GM23338 (cell line): ENCODE data around the gene NOC2L. TPM values are rescaled to one million over a fixed set of nuclear protein-coding genes. Genes with fewer than 3 reads are reported as not detected.

Source experiments
- ATAC-seq: fragments of 200-7000 bp; cut with Tn5 transposase; 3 replicates; pipeline ENCODE4 v1.9.1; 2020
- DNase-seq: peaks from one replicate; pipeline ENCODE4 v3.0.0-alpha.2; 2015; ENCODE audit warnings: low spot score
- H2AFZ ChIP-seq: fragments of 200-600 bp; sonication (generic); 2 replicates; pipeline ENCODE4 v1.8.0; 2016; ENCODE audit warnings: antibody characterized with exemption, mild to moderate bottlenecking, moderate library complexity
- H3F3A ChIP-seq: fragments of 200-600 bp; sonication (generic); replicated peaks from 2 replicates; pipeline ENCODE4 v1.8.0; 2017; ENCODE audit warnings: antibody characterized with exemption, mixed run types, low read depth
- H3K27ac ChIP-seq: fragments of 200-600 bp; sonication (generic); 2 replicates; pipeline ENCODE4 v1.6.1; 2016; ENCODE audit warnings: low read depth
- H3K27me3 ChIP-seq: fragments of 200-600 bp; sonication (generic); 2 replicates; pipeline ENCODE4 v1.8.0; 2016; ENCODE audit warnings: mild to moderate bottlenecking, mixed run types, moderate library complexity; ENCODE audit not compliant: insufficient read depth
- H3K36me3 ChIP-seq: fragments of 200-600 bp; sonication (generic); 2 replicates; pipeline ENCODE4 v1.8.0; 2016; ENCODE audit warnings: mild to moderate bottlenecking; ENCODE audit not compliant: insufficient read depth
- H3K4me1 ChIP-seq: fragments of 200-600 bp; sonication (generic); 2 replicates; pipeline ENCODE4 v1.8.0; 2016; ENCODE audit warnings: mild to moderate bottlenecking, moderate library complexity; ENCODE audit not compliant: insufficient read depth
- H3K4me2 ChIP-seq: fragments of 200-600 bp; sonication (generic); 2 replicates; pipeline ENCODE4 v1.7.1; 2017; ENCODE audit warnings: mixed run types
- H3K4me3 ChIP-seq: fragments of 200-600 bp; sonication (generic); 2 replicates; pipeline ENCODE4 v1.6.1; 2016; ENCODE audit warnings: mixed run types
- H3K79me2 ChIP-seq: fragments of 200-600 bp; sonication (generic); replicated peaks from 2 replicates; pipeline ENCODE4 v1.8.0; 2017; ENCODE audit warnings: mild to moderate bottlenecking; ENCODE audit not compliant: insufficient read depth
- H3K9me2 ChIP-seq: fragments of 200-600 bp; sonication (generic); 2 replicates; pipeline ENCODE4 v1.8.0; 2017; ENCODE audit not compliant: insufficient read depth
- H4K20me1 ChIP-seq: fragments of 200-600 bp; sonication (generic); replicated peaks from 2 replicates; pipeline ENCODE4 v1.8.0; 2017; ENCODE audit warnings: mild to moderate bottlenecking; ENCODE audit not compliant: insufficient read depth
- H3K27ac Mint-ChIP-seq: 2 replicates; pipeline ENCODE4 v1.8.0; 2020; ENCODE audit warnings: inconsistent platforms, mild to moderate bottlenecking, moderate library complexity, mixed read lengths
- H3K27me3 Mint-ChIP-seq: 3 replicates; pipeline ENCODE4 v1.8.0; 2022; ENCODE audit warnings: low read depth, mild to moderate bottlenecking, moderate library complexity, mixed read lengths, inconsistent platforms; ENCODE audit not compliant: insufficient read depth, poor library complexity
- H3K36me3 Mint-ChIP-seq: 3 replicates; pipeline ENCODE4 v1.8.0; 2021; ENCODE audit warnings: low read depth, mild to moderate bottlenecking, inconsistent platforms, moderate library complexity, mixed read lengths
- H3K4me1 Mint-ChIP-seq: 3 replicates; pipeline ENCODE4 v1.8.0; 2020; ENCODE audit warnings: mild to moderate bottlenecking, inconsistent platforms, mixed read lengths
- H3K4me3 Mint-ChIP-seq: 3 replicates; pipeline ENCODE4 v1.8.0; 2021; ENCODE audit warnings: moderate library complexity, mild to moderate bottlenecking, inconsistent platforms, mixed read lengths
- H3K9me3 Mint-ChIP-seq: 3 replicates; pipeline ENCODE4 v1.8.0; 2020; ENCODE audit warnings: moderate library complexity, mild to moderate bottlenecking, inconsistent platforms, mixed read lengths
- CREB1 ChIP-seq: fragments of 250-450 bp; sonication (Bioruptor Pico); IDR thresholded peaks from 2 replicates; pipeline ENCODE4 v1.5.0; 2020; ENCODE audit warnings: low read depth, mild to moderate bottlenecking, moderate library complexity
- ETS1 ChIP-seq: IDR thresholded peaks from 2 replicates; pipeline ENCODE4 v1.6.1; 2016; ENCODE audit warnings: antibody characterized with exemption
- EZH2phosphoT487 ChIP-seq: fragments of 200-600 bp; sonication (generic); IDR thresholded peaks from one replicate; pipeline ENCODE4 v1.8.1; 2018; ENCODE audit warnings: antibody characterized with exemption; ENCODE audit not compliant: unreplicated experiment
- ZNF114 ChIP-seq: fragments of 250-450 bp; sonication (Bioruptor Pico); IDR thresholded peaks from 2 replicates; pipeline ENCODE4 v1.5.0; 2020; ENCODE audit warnings: mild to moderate bottlenecking, moderate library complexity
- polyA plus RNA-seq: library from polyadenylated mRNA; unstranded; fragments of >200 nt; fragmentation: Nextera tagmentation; extraction: Ambion mirVana; gene quantifications from 2 replicates; pipeline ENCODE4 v1.2.1, GENCODE V29; 2016
- total RNA-seq: library from RNA; depleted of rRNA; stranded (reverse); fragments of >200 nt; shearing (Covaris generic); gene quantifications from 2 replicates; pipeline ENCODE4 v1.2.3, GENCODE V29; 2014
- TF ChIP-seq, protein P1 (sequence below): fragments of 250-450 bp; sonication (Bioruptor Pico); IDR thresholded peaks from 2 replicates; pipeline ENCODE4 v1.5.0; 2020; ENCODE audit warnings: mild to moderate bottlenecking, moderate library complexity
- TF ChIP-seq, protein P2 (sequence below): IDR thresholded peaks from one replicate; pipeline ENCODE4 v1.6.1; 2018; ENCODE audit warnings: antibody characterized with exemption; ENCODE audit not compliant: unreplicated experiment

NOC2L gene
- total and polyA plus RNA-seq, 2 experiments from 2014 or later: 79.3 to 125 TPM

DNA sequence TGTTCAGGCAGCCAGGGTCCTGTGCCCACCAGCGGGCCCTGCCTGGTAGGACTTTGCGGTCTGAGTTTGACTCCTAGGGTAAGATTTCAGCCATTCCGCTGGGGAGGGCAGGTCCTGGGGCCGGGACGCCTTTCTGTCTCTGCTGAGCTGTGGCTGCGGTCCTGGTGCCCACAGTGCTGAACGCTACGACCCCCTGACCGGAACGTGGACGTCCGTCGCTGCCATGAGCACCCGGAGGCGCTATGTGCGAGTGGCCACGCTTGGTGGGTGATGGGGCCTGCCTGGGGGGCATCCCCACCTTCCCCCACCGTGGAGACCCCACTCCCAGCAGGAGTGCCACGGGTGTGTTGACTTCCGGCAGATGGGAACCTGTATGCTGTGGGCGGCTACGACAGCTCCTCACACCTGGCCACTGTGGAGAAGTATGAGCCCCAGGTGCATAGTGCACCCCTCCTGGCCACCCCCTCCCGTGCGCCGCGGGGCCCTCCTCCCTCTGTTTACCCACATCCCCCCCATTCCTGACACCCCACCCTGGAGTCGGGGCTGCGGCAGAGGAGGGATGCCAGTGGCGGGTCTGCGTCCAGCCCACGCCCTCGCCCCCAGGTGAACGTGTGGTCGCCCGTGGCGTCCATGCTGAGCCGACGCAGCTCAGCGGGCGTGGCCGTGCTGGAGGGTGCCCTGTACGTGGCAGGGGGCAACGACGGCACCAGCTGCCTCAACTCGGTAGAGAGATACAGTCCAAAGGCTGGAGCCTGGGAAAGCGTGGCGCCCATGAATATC, 4.9 kb upstream of the NOC2L start (continued):
- TF ChIP-seq, protein P1, sequence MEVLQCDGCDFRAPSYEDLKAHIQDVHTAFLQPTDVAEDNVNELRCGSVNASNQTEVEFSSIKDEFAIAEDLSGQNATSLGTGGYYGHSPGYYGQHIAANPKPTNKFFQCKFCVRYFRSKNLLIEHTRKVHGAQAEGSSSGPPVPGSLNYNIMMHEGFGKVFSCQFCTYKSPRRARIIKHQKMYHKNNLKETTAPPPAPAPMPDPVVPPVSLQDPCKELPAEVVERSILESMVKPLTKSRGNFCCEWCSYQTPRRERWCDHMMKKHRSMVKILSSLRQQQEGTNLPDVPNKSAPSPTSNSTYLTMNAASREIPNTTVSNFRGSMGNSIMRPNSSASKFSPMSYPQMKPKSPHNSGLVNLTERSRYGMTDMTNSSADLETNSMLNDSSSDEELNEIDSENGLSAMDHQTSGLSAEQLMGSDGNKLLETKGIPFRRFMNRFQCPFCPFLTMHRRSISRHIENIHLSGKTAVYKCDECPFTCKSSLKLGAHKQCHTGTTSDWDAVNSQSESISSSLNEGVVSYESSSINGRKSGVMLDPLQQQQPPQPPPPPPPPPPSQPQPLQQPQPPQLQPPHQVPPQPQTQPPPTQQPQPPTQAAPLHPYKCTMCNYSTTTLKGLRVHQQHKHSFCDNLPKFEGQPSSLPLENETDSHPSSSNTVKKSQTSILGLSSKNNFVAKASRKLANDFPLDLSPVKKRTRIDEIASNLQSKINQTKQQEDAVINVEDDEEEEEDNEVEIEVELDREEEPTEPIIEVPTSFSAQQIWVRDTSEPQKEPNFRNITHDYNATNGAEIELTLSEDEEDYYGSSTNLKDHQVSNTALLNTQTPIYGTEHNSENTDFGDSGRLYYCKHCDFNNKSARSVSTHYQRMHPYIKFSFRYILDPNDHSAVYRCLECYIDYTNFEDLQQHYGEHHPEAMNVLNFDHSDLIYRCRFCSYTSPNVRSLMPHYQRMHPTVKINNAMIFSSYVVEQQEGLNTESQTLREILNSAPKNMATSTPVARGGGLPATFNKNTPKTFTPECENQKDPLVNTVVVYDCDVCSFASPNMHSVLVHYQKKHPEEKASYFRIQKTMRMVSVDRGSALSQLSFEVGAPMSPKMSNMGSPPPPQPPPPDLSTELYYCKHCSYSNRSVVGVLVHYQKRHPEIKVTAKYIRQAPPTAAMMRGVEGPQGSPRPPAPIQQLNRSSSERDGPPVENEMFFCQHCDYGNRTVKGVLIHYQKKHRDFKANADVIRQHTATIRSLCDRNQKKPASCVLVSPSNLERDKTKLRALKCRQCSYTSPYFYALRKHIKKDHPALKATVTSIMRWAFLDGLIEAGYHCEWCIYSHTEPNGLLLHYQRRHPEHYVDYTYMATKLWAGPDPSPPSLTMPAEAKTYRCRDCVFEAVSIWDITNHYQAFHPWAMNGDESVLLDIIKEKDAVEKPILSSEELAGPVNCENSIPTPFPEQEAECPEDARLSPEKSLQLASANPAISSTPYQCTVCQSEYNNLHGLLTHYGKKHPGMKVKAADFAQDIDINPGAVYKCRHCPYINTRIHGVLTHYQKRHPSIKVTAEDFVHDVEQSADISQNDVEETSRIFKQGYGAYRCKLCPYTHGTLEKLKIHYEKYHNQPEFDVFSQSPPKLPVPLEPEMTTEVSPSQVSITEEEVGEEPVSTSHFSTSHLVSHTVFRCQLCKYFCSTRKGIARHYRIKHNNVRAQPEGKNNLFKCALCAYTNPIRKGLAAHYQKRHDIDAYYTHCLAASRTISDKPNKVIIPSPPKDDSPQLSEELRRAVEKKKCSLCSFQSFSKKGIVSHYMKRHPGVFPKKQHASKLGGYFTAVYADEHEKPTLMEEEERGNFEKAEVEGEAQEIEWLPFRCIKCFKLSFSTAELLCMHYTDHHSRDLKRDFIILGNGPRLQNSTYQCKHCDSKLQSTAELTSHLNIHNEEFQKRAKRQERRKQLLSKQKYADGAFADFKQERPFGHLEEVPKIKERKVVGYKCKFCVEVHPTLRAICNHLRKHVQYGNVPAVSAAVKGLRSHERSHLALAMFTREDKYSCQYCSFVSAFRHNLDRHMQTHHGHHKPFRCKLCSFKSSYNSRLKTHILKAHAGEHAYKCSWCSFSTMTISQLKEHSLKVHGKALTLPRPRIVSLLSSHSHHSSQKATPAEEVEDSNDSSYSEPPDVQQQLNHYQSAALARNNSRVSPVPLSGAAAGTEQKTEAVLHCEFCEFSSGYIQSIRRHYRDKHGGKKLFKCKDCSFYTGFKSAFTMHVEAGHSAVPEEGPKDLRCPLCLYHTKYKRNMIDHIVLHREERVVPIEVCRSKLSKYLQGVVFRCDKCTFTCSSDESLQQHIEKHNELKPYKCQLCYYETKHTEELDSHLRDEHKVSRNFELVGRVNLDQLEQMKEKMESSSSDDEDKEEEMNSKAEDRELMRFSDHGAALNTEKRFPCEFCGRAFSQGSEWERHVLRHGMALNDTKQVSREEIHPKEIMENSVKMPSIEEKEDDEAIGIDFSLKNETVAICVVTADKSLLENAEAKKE: no peak
- no peak for TF ChIP-seq ETS1
- TF ChIP-seq ZNF114 (CRISPR knock-in tag): no peak

DNA sequence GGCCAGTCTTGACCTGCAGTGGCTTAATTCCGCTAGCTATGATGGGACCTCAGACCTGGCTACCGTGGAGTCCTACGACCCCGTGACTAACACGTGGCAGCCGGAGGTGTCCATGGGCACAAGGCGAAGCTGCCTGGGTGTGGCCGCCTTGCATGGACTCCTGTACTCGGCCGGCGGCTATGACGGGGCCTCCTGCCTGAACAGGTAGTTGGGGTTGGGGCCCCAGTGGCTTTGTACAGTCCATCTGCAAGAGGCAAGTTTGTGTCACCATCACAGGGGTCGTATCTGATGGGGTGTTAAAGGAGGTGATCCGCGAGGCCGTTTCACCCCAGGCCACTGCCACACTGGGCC, 4.2 kb upstream of the NOC2L start:
- Mint-ChIP-seq H3K9me3 (no peaks in the 10 kb centered on the region), H3K4me1 (peaks cover 3% of the 10 kb centered on the region; the same call in 2 of the 3 replicates), H3K4me3 (no peak overlapping the region), H3K36me3 (peaks cover 6% of the 10 kb centered on the region; the same call in 2 of the 3 replicates), H3K27ac (no peak overlapping the region), H3K27me3 (peaks cover 40% of the 10 kb centered on the region)
- no peak overlapping the region for H2AFZ ChIP-seq
- H3K27ac ChIP-seq: no peak overlapping the region
- no peaks in the 10 kb centered on the region for H3K9me2 ChIP-seq
- peaks cover 2% of the 10 kb centered on the region; the same call in 1 of the 2 replicates for H4K20me1 ChIP-seq
- ATAC-seq: no peak
- H3K4me2 ChIP-seq: no peak overlapping the region
- H3K79me2 ChIP-seq: peaks cover 7% of the 10 kb centered on the region
- no peak overlapping the region for H3K4me3 ChIP-seq
- H3K27me3 ChIP-seq: peaks cover 31% of the 10 kb centered on the region
- H3K36me3 ChIP-seq: no peaks in the 10 kb centered on the region
- no peak for DNase-seq
- no peaks in the 10 kb centered on the region for H3F3A ChIP-seq
- no peaks in the 10 kb centered on the region; the same call in 1 of the 2 replicates for H3K4me1 ChIP-seq
- TF ChIP-seq, protein P2, sequence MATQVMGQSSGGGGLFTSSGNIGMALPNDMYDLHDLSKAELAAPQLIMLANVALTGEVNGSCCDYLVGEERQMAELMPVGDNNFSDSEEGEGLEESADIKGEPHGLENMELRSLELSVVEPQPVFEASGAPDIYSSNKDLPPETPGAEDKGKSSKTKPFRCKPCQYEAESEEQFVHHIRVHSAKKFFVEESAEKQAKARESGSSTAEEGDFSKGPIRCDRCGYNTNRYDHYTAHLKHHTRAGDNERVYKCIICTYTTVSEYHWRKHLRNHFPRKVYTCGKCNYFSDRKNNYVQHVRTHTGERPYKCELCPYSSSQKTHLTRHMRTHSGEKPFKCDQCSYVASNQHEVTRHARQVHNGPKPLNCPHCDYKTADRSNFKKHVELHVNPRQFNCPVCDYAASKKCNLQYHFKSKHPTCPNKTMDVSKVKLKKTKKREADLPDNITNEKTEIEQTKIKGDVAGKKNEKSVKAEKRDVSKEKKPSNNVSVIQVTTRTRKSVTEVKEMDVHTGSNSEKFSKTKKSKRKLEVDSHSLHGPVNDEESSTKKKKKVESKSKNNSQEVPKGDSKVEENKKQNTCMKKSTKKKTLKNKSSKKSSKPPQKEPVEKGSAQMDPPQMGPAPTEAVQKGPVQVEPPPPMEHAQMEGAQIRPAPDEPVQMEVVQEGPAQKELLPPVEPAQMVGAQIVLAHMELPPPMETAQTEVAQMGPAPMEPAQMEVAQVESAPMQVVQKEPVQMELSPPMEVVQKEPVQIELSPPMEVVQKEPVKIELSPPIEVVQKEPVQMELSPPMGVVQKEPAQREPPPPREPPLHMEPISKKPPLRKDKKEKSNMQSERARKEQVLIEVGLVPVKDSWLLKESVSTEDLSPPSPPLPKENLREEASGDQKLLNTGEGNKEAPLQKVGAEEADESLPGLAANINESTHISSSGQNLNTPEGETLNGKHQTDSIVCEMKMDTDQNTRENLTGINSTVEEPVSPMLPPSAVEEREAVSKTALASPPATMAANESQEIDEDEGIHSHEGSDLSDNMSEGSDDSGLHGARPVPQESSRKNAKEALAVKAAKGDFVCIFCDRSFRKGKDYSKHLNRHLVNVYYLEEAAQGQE: no peak
- TF ChIP-seq EZH2phosphoT487: no peak
- TF ChIP-seq CREB1 (CRISPR knock-in tag): no peak
